22Rv1 (cell line): ENCODE results near the gene ALDH1L1.

Experiments used
- CTCF ChIP-seq: fragments of 450-650 bp; IDR thresholded peaks from 2 replicates; pipeline ENCODE4 v1.5.1; 2017; ENCODE audit warnings: mild to moderate bottlenecking
- ZFX ChIP-seq: fragments of 450-650 bp; IDR thresholded peaks from 2 replicates; pipeline ENCODE4 v1.6.1; 2017; ENCODE audit warnings: antibody characterized with exemption, borderline replicate concordance

- TF ChIP-seq CTCF (no peak), ZFX (no peak)
Measured at GRCh38 chr3:126216416-126216815, 36.0 kb upstream of the ALDH1L1 start.
